Measurements from ENCODE around the gene PCCA. TPM values are rescaled to one million over a fixed set of nuclear protein-coding genes. Genes with fewer than 3 reads are reported as not detected.

Gene PCCA, protein sequence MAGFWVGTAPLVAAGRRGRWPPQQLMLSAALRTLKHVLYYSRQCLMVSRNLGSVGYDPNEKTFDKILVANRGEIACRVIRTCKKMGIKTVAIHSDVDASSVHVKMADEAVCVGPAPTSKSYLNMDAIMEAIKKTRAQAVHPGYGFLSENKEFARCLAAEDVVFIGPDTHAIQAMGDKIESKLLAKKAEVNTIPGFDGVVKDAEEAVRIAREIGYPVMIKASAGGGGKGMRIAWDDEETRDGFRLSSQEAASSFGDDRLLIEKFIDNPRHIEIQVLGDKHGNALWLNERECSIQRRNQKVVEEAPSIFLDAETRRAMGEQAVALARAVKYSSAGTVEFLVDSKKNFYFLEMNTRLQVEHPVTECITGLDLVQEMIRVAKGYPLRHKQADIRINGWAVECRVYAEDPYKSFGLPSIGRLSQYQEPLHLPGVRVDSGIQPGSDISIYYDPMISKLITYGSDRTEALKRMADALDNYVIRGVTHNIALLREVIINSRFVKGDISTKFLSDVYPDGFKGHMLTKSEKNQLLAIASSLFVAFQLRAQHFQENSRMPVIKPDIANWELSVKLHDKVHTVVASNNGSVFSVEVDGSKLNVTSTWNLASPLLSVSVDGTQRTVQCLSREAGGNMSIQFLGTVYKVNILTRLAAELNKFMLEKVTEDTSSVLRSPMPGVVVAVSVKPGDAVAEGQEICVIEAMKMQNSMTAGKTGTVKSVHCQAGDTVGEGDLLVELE
- total RNA-seq, result 23.4 and 27.5 TPM in 2 replicates

DNA sequence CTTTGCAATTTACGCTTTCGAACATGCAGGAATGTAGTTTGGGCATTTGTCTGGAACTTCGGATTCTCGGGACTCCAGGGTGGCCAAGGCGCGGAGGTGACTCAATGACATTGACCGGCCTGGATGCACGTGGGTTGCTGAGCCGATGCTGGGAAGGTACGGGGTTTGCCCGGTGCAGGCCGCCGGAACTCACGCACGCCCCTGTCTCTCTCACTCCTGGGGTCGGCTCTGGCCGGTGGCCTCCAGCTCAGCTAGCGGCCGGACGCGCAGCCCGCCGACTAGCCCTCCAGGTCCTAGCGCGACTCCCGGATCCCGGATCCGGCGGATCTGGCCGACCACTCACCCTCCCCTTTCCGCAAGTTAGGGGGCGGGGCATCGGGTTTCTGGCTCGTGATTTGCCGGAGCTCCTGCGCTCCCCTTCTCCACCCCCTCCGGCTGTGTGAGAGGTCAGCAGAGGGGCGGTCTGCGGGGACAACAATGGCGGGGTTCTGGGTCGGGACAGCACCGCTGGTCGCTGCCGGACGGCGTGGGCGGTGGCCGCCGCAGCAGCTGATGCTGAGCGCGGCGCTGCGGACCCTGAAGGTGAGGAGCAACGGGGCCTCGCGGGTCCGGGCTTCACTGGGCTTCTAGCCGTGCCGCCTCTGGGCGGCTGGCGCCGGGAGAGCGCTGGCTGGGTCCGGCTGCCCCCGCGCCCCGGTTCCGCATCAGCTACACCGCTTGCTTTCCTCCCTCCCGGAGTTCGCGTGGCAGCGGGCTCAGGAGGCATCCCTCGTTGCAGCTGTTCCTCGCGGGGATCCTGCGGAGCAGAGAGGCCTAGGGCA lies at the start of gene PCCA:
Gene PCCA, plus strand, starts transcription at position 450 of the 821 bp plus-strand sequence. Its CDS starts 28 bp downstream, at position 478.

Other genes starting within 250 kb of the PCCA start
- not detected in 2 replicates for gene ZIC5, start 117.3 kb upstream of the PCCA start, total RNA-seq
- gene ZIC2, start 107.3 kb upstream of the PCCA start, total RNA-seq, result under 0.01 TPM in 1 of 2 replicates, not detected in the other

Measured in tracheal epithelial cell (primary cell).